AG09319 (cell line): Measurements from ENCODE around the gene NEK7.

Experiments used
- DNase-seq: peaks from one replicate; pipeline ENCODE4 v3.0.0-alpha.2; 2010; ENCODE audit warnings: low read depth; ENCODE audit errors: extremely low read depth
- TF ChIP-seq, protein P1 (sequence below): IDR thresholded peaks from 2 replicates; pipeline ENCODE4 v1.5.1; 2011; ENCODE audit warnings: low read depth, mild to moderate bottlenecking, inconsistent platforms, low read length, moderate library complexity

Gene NEK7

DNA sequence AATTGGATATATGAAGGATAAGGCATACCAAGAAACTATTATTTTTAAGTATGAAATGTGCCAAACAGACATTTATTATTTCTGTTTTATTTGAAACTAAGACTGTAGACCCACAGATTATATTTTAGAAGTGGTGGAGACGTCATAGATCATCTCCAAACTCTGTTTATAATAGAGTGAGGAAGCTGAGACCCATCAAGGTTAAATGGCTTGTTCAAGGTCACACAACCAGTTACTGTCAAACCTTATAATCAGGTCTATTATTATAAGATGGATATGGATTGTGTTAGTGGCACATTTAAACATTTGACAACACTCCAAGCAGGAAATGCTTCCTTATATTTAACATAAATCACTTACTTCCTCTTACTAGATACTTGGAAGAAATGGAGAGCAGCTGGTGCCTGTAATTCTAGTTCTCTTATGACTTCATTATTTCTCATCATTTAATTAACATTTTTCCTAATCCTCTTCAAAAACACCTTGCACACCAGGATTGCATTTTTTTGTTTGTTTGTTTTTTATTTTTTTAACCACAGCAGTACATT lies 117.0 kb downstream of the NEK7 start:
- TF ChIP-seq, protein P1, sequence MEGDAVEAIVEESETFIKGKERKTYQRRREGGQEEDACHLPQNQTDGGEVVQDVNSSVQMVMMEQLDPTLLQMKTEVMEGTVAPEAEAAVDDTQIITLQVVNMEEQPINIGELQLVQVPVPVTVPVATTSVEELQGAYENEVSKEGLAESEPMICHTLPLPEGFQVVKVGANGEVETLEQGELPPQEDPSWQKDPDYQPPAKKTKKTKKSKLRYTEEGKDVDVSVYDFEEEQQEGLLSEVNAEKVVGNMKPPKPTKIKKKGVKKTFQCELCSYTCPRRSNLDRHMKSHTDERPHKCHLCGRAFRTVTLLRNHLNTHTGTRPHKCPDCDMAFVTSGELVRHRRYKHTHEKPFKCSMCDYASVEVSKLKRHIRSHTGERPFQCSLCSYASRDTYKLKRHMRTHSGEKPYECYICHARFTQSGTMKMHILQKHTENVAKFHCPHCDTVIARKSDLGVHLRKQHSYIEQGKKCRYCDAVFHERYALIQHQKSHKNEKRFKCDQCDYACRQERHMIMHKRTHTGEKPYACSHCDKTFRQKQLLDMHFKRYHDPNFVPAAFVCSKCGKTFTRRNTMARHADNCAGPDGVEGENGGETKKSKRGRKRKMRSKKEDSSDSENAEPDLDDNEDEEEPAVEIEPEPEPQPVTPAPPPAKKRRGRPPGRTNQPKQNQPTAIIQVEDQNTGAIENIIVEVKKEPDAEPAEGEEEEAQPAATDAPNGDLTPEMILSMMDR = no peak
- DNase-seq = no peak

DNA sequence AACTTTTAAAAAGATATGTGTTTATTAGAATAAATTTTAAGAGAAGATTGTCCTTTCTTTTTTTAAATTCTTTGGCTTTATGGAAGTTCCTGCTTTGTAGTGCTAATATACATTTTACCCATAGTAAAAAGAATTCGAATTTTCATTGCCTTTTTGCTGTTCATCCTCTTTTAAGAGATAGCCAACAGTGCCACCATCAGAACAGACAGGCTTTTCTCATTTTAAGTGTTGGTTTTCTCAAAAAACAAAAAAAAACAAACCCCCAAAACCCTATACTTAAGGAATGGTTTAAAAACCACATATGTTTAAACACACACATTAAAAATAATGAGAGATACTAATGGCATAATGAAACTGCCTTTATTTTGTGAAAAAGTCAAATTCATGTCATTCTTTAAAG lies 118.8 kb downstream of the NEK7 start:
- DNase-seq = no peak
- TF ChIP-seq, protein P1 = no peak

DNA sequence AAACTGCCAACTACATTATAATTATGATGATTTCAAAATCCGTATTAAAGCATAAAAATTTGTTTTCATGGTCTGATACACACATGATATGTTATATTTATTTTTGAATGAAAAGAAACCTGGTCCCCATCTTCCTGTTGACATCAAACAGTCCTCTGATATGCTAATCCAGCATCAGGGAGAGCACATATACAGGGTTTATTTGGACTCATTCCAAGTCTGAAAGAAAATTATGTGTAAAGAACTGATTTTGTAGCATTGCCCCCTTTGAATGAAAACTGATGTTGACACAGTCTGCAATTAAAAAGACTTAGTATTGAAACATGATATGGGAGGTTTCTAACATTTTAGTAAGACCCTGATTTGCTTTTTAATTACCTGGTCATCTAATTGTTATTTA lies 119.4 kb downstream of the NEK7 start:
- DNase-seq = no peak

DNA sequence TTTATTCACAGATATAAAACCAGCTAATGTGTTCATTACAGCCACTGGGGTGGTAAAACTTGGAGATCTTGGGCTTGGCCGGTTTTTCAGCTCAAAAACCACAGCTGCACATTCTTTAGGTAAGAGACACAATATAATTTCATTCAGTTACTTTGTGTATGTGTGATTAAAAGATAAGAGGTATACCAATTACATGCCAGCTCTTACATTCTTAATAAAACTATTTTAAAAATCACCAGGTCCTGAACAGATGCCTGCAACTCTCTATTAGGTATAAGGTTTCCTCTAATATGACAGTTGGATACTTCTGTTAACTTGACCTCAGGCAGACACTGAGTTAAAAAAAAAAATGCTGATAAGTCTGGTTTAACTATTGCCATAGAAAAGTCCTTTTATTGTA lies 122.1 kb downstream of the NEK7 start:
- TF ChIP-seq, protein P1 = no peak
- DNase-seq = no peak

More for the DNA sequence above, 119.4 kb downstream of the NEK7 start:
- TF ChIP-seq, protein P1 = no peak

DNA sequence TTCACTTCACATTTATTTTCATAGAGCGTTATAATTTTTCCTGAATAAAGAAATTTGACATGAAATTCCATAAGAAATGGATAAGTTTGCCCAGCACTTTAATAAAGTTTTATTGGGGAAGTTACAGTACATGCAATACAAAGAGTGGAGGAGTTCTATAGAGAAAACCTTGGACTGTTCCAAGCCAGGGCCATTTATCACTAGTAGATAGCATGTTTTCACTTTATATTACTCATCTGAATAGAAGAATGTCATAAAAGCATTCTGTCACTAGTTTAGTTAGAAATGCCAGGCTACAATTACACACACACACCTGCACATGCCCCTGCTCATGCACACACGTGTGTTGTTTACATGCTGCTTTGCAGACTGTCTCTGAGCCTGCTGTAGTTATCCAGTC lies 123.3 kb downstream of the NEK7 start:
- DNase-seq = no peak
- TF ChIP-seq, protein P1 = no peak

DNA sequence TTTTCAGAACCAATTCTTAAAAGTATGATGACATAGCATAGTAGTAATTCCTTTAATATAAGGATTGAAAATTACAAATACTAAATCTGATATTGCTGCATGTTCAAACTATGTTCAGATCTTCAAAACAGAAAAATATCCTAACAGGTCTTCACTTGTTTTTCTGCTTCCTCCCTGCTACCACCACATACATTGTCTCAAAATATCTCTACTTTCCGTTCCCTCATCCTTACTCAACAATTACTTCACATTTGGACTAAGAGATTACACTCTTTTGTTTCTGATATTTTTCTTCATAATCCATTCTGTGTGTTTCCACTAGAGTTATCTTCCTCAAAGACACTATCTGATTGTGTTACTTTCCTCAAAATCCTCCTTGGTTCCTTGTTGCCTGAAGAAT lies 125.1 kb downstream of the NEK7 start:
- TF ChIP-seq, protein P1 = no peak
- no peak for DNase-seq

DNA sequence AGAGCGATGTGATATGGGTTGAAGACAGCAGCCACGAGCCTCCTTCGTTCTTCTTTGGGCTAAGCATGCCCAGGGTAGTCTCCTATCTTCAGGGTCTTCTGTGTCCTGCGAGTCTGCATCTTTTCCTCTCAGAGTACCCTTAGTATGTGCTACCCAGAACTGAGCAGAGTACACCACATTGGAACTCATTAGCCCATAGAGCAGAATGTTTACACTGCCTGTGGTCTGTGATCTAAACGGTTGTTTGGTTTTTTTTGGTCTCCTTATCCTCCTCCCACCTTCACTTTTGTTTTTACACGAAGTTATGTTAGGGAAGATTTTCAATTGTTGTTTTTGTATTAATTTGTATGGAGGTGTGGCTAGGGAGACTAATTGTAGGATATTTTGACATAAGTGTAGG lies 126.4 kb downstream of the NEK7 start:
- DNase-seq = no peak
- TF ChIP-seq, protein P1 = no peak
